ENCODE results near the gene OBSCN.

- no peak for TF ChIP-seq CTCF (IDR thresholded peaks at IDR 0.05; ENCODE audit: extremely low read depth in 1 of 2, insufficient read depth in 1 of 2, low read depth in 1 of 2, low read length in 2 of 2)
- no peak for TF ChIP-seq POLR2A (IDR thresholded peaks at IDR 0.05; ENCODE audit: low read depth, low read length)
- TF ChIP-seq MAX (IDR thresholded peaks at IDR 0.05; ENCODE audit: insufficient read depth, insufficient read length): no peak
Measured at GRCh38 chr1:228312136-228312764, 104.4 kb downstream of the OBSCN start.
